Mucosa of descending colon (tissue), 3 donors: ENCODE data around the gene ITIH1. TPM values are rescaled to one million over a fixed set of nuclear protein-coding genes. Genes with fewer than 3 reads are reported as not detected.

Experiments
- ATAC-seq: fragments of 200-7000 bp; cut with Tn5 transposase; one replicate; pipeline ENCODE4 v1.9.1; 2020; ENCODE audit warnings: mild to moderate bottlenecking, moderate library complexity
- DNase-seq, 3 donors: peaks; one replicate each; pipeline ENCODE4 v3.0.0-alpha.2; 2020
- H3K36me3 ChIP-seq: fragments of 200-600 bp; one replicate; pipeline ENCODE4 v1.8.0; 2021; ENCODE audit warnings: low read depth, mild to moderate bottlenecking
- H3K4me1 ChIP-seq: fragments of 200-600 bp; one replicate; pipeline ENCODE4 v1.8.0; 2021; ENCODE audit warnings: low read depth, mild to moderate bottlenecking
- H3K4me3 ChIP-seq: fragments of 200-600 bp; one replicate; pipeline ENCODE4 v1.8.0; 2021; ENCODE audit warnings: mild to moderate bottlenecking
- H3K9me3 ChIP-seq: fragments of 200-600 bp; one replicate; pipeline ENCODE4 v1.8.0; 2021; ENCODE audit warnings: mild to moderate bottlenecking
- intact Hi-C, 2 donors: fragments of 100-400 bp; cut with DNase I in 1 of 2; cut with micrococcal nuclease in 1 of 2; formaldehyde crosslinking; loops; one replicate each; pipeline versions ENCODE4 v1.11.0 to v1.11.1; 2022; cut with DNase I, micrococcal nuclease
- total RNA-seq, 3 donors: library from RNA; stranded (reverse); fragmentation: NEBNext Ultra II Directional in 2 of 3; extraction: Animal tissue kit (Norgen Biotek cat#: 25700) in 2 of 3; gene quantifications; one replicate each; pipeline versions ENCODE4 v1.2.1 to v1.2.4, GENCODE V29; 2021 to 2023
- TF ChIP-seq, protein P1 (sequence below): fragments of 200-600 bp; IDR thresholded peaks from one replicate; pipeline ENCODE4 v1.8.0; 2022; ENCODE audit warnings: antibody characterized with exemption, mild to moderate bottlenecking
- donor health status: DM: no; HTN: no; CAD: no; lungs with moderate emphysema.
- donor health status: DM: no; HTN: no; CAD: no.
- donor health status: DM: no; HTN: yes; CAD: no.

The ITIH1 gene
- total RNA-seq, 3 donors from 2014 or later, result not detected

DNA sequence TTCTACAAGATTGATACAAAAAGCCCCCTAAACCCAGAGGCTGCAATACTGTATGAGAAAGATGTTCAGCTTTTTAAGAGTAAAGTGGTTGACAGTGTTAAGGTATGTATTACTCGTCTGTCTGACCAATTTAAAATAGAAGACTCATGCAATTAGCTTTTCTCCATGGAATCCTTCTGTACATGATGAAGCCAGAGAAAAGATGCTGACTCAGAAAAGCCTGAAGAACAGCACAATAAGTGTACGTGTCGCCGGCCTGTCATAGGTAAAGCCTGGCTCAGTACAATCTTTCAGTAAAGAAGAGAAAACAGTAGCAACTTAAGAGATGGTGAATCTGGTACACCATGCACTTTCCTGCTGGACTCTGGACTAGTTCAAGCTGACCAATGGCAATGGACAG is 23.0 kb upstream of the ITIH1 start:
- Histone ChIP-seq H3K4me3 (no peak overlapping the region), H3K9me3 (no peaks in the 10 kb centered on the region), H3K4me1 (no peaks in the 10 kb centered on the region), H3K36me3 (no peaks in the 10 kb centered on the region)
- intact Hi-C loops, result no loop called here
- TF ChIP-seq, protein P1, sequence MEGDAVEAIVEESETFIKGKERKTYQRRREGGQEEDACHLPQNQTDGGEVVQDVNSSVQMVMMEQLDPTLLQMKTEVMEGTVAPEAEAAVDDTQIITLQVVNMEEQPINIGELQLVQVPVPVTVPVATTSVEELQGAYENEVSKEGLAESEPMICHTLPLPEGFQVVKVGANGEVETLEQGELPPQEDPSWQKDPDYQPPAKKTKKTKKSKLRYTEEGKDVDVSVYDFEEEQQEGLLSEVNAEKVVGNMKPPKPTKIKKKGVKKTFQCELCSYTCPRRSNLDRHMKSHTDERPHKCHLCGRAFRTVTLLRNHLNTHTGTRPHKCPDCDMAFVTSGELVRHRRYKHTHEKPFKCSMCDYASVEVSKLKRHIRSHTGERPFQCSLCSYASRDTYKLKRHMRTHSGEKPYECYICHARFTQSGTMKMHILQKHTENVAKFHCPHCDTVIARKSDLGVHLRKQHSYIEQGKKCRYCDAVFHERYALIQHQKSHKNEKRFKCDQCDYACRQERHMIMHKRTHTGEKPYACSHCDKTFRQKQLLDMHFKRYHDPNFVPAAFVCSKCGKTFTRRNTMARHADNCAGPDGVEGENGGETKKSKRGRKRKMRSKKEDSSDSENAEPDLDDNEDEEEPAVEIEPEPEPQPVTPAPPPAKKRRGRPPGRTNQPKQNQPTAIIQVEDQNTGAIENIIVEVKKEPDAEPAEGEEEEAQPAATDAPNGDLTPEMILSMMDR, result no peak
- ATAC-seq (no peak), DNase-seq (no peak)

DNA sequence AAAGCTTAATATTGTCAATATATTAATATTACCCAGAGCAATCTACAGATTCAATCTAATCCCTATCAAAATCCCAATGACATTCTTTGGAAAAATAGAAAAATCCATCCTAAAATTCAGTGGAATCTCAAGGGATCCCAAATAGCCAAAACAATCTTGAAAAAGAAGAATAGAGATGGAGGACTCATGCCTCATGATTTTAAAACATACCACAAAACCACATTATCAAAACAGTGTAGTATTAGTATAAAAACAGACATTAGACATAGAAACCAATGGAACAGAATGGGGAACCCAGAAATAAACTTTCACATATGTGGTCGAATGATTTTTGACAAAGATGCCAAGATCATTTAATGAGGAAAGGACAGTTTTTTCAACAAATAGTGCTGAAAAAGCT is 21.3 kb upstream of the ITIH1 start:
- H3K4me3 ChIP-seq, result no peak overlapping the region
- intact Hi-C loops, result no loop called here
- H3K36me3 ChIP-seq, result no peaks in the 10 kb centered on the region
- no peak for DNase-seq
- TF ChIP-seq, protein P1, result no peak
- ATAC-seq, result no peak
- H3K4me1 ChIP-seq, result no peaks in the 10 kb centered on the region
- H3K9me3 ChIP-seq, result no peaks in the 10 kb centered on the region

DNA sequence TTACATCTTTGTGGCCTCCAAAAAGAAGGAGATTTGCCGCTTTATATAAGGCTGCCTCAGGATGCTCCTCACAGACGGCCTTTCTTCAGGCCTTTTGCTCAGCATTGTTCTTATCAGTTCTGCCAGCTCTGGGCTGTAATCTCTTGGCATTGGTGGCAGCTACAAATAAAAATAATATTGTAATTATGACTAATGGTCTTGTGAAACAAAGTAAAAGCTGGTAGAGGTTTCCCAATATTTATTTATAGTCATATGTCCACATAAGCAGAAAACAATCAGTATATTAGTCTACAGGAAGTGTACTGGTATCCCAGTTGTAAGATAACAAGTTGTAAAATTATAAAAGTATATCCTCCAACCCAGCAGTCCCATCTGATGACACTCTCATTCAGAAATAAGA is 13.9 kb upstream of the ITIH1 start:
- no peaks in the 10 kb centered on the region for H3K4me1 ChIP-seq

DNA sequence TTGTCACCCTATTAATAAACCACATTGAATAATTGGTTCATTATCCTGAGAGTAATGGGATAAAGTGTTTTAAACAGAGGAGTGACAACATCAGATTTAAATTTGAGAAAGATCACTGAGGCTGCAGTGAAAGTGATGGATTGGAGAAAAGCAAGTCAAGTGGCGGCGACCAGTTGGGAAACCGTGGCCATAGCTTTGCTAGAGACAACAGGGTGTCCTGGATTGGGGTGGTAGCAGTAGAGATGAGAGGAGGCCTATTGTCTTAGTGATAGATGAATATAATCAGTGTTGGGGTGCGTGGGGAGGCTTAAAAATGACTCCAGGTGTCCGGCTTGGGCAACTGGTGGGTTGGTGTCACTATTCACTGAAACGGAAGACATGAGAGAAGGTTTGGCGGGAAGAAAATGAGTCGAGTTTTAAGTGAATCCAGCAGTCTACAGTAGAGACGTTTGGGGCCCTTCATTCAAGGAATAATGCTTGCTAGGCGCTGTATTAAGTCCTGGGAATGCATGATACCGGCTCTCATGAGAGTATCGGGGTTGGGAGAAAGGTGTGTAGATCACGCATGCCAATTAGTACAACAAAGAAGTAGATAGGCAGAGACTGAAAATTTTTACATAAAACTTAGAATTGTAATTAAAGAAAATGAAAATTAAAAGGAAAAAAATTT is 7.5 kb upstream of the ITIH1 start:
- peaks cover 10% of the 10 kb centered on the region for H3K4me1 ChIP-seq
- TF ChIP-seq, protein P1, result no peak
- H3K9me3 ChIP-seq, result no peaks in the 10 kb centered on the region
- ATAC-seq, result no peak
- DNase-seq, result no peak
- peak overlapping the region; percentile 75 for H3K4me3 ChIP-seq
- intact Hi-C loops, result no loop called here
- no peaks in the 10 kb centered on the region for H3K36me3 ChIP-seq

More for the DNA sequence above, 13.9 kb upstream of the ITIH1 start:
- TF ChIP-seq, protein P1, result no peak
- DNase-seq (no peak), ATAC-seq (no peak)
- Histone ChIP-seq H3K9me3 (no peaks in the 10 kb centered on the region), H3K4me3 (no peak overlapping the region), H3K36me3 (no peaks in the 10 kb centered on the region)
- intact Hi-C loops, result no loop called here

DNA sequence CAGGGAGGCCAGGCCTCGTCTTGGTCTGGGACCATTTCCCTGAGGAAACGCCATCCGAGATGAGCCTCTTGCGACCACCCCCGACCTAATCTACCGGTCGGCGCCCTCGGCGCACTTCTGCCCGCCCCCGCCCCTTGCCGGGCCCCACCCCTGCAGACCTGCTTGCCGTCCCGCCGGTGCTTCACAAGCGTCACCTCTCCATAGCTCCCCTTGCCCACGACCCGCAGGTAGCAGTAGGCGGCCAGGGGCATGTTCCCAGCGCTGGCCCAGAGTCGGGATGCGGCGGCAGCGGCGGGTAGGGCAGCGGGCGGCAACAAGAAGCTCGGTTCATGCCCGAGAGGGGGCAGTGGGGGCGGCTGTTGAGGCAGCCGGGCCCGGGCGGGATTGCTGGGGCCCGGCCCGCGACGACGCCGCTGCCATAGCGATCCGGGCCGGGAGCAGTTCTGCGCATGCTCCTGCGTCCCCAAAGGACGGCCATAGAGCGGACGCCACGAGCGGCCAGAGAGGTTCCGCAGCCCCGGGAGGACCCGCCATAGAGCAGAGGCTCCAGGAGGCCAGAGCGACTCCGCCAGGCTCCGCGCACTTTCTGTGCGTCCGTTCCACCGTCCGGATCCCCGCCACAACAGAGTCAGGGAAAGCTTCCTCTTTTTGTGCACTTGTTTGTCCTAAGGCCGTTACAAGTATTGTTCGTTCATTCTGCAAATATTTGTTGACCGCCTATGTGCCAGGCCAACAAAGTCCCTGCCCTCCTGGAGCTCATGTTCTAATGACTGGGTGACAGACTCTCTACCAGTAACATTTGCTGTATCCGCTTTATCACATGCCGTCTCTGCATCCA is 6.7 kb upstream of the ITIH1 start, which contains the start of gene NEK4:
TSS of gene NEK4 (minus strand) at position 445 of the 838 bp plus-strand sequence. CDS start at position 251, 194 bp downstream.
- H3K4me1 ChIP-seq, result peaks cover 10% of the 10 kb centered on the region
- no peaks in the 10 kb centered on the region for H3K36me3 ChIP-seq
- ATAC-seq, result peak; percentile 99
- TF ChIP-seq, protein P1, result no peak
- H3K4me3 ChIP-seq, result peak within 1 kb of the TSS; percentile 75
- DNase-seq, result peak; percentile 93 to 95 (median 94)
- no peaks in the 10 kb centered on the region for H3K9me3 ChIP-seq
- intact Hi-C loops, result no loop called here
